HL-60 (cell line): ENCODE data around the gene GAPDHS.
A peak's percentile ranks its signal among the peaks of the same experiment; 100 is the strongest.

ENCODE experiments used
- DNase-seq, 2 experiments: peaks; one replicate each; pipeline ENCODE4 v3.0.0-alpha.2; 2010 to 2020; ENCODE audit warnings: low read depth in 1 of 2, low spot score in 1 of 2
- H3K27ac ChIP-seq: fragments of 250-450 bp; sonication (Bioruptor Pico); replicated peaks from 2 replicates; pipeline ENCODE4 v1.5.1; 2020; ENCODE audit warnings: mild to moderate bottlenecking, moderate library complexity
- H3K27me3 ChIP-seq: fragments of 250-450 bp; sonication (Bioruptor Pico); 2 replicates; pipeline ENCODE4 v1.5.1; 2021; ENCODE audit warnings: mild to moderate bottlenecking, moderate library complexity; ENCODE audit not compliant: insufficient read depth, poor library complexity, severe bottlenecking
- H3K4me3 ChIP-seq: replicated peaks from 2 replicates; pipeline ENCODE4 v1.5.1; 2011; ENCODE audit warnings: mild to moderate bottlenecking, control low read depth, low read length; ENCODE audit not compliant: insufficient read depth
- CTCF ChIP-seq: IDR thresholded peaks from one replicate; pipeline ENCODE4 v1.5.1; 2011; ENCODE audit warnings: low read length, control low read depth, inconsistent platforms; ENCODE audit not compliant: insufficient read depth
- GABPA ChIP-seq: IDR thresholded peaks from 2 replicates; pipeline ENCODE4 v1.6.1; 2012; ENCODE audit warnings: low read depth
- POLR2AphosphoS5 ChIP-seq: IDR thresholded peaks from 2 replicates; pipeline ENCODE4 v1.6.1; 2012; ENCODE audit warnings: low read depth
- REST ChIP-seq: IDR thresholded peaks from 2 replicates; pipeline ENCODE4 v1.6.1; 2012; ENCODE audit warnings: low read depth; ENCODE audit not compliant: insufficient replicate concordance
- SPI1 ChIP-seq: IDR thresholded peaks from 2 replicates; pipeline ENCODE4 v1.6.1; 2012; ENCODE audit warnings: low read depth, mild to moderate bottlenecking, borderline replicate concordance

GAPDHS gene

GRCh38 chr19:35533822-35534392 lies 651 bp downstream of the GAPDHS start:
- DNase-seq, result peak; percentile 17 to 38
- TF ChIP-seq GABPA (no peak), REST (no peak)
- Histone ChIP-seq H3K4me3 (no peak overlapping the region), H3K27ac (no peak overlapping the region), H3K27me3 (peaks cover 15% of the 10 kb centered on the region)

- DNase-seq, result no peak
- Histone ChIP-seq H3K4me3 (no peak overlapping the region), H3K27me3 (peaks cover 10% of the 10 kb centered on the region), H3K27ac (no peak overlapping the region)
- TF ChIP-seq POLR2AphosphoS5 (no peak), SPI1 (no peak), GABPA (no peak)
These were observed 1.7 kb downstream of the GAPDHS start for GRCh38 chr19:35534803-35535480.

- DNase-seq, result no peak
- Histone ChIP-seq H3K27me3 (peaks cover 2% of the 10 kb centered on the region), H3K4me3 (no peak overlapping the region), H3K27ac (no peak overlapping the region)
- no peak for TF ChIP-seq CTCF
- TF ChIP-seq GABPA, result no peak
- no peak for TF ChIP-seq REST
- no peak for TF ChIP-seq POLR2AphosphoS5
- no peak for TF ChIP-seq SPI1
These were observed 6.1 kb downstream of the GAPDHS start for GRCh38 chr19:35539314-35539713.

- no peak overlapping the region for H3K27ac ChIP-seq
- H3K27me3 ChIP-seq, result no peaks in the 10 kb centered on the region
- no peak overlapping the region for H3K4me3 ChIP-seq
- no peak for DNase-seq
- TF ChIP-seq SPI1 (no peak), POLR2AphosphoS5 (0 out of 2 replicates have a peak, but pooled peaks have one; percentile 11)
These were observed 6.6 kb downstream of the GAPDHS start for GRCh38 chr19:35539850-35540249.

GRCh38 chr19:35540356-35540927 lies 7.2 kb downstream of the GAPDHS start:
- H3K4me3 ChIP-seq, result no peak overlapping the region
- TF ChIP-seq REST, result no peak
- no peak for TF ChIP-seq CTCF
- no peak for TF ChIP-seq SPI1
- DNase-seq, result no peak
- no peak overlapping the region for H3K27ac ChIP-seq
- H3K27me3 ChIP-seq, result no peaks in the 10 kb centered on the region
